HG03045 (cell line): Measurements from ENCODE around the gene MTRR.
"Not testable (repeated sequence)": the region's sequence is repeated elsewhere in the genome, so short reads cannot be mapped to it uniquely, and the experiment has no call there.

Source experiments
- ATAC-seq: cut with Tn5 transposase; IDR thresholded peaks from one replicate; pipeline ENCODE4 v1.9.1; 2021; ENCODE audit warnings: mild to moderate bottlenecking, moderate library complexity; ENCODE audit not compliant: unreplicated experiment

Gene MTRR

GRCh38 chr5:7894439-7894838 lies 25.5 kb downstream of the MTRR start:
- ATAC-seq: peak; percentile 11

GRCh38 chr5:7894860-7895259 lies 25.9 kb downstream of the MTRR start:
- ATAC-seq: peak; percentile 96

GRCh38 chr5:7897014-7897600 lies 28.2 kb downstream of the MTRR start:
- ATAC-seq: no peak

- ATAC-seq: no peak
These were observed 33.3 kb downstream of the MTRR start for GRCh38 chr5:7902201-7902600.

GRCh38 chr5:7902666-7903625 lies 34.0 kb downstream of the MTRR start:
- no peak for ATAC-seq

- no peak for ATAC-seq
These were observed 35.2 kb downstream of the MTRR start for GRCh38 chr5:7904170-7904569.

- ATAC-seq: no peak
These were observed 38.7 kb downstream of the MTRR start for GRCh38 chr5:7907612-7908011.

GRCh38 chr5:7908317-7908716 lies 39.4 kb downstream of the MTRR start:
- no peak for ATAC-seq

GRCh38 chr5:7910738-7911428 lies 41.9 kb downstream of the MTRR start:
- ATAC-seq: no peak

- not testable (repeated sequence) for ATAC-seq
These were observed 42.5 kb downstream of the MTRR start for GRCh38 chr5:7911429-7911771.

GRCh38 chr5:7916171-7916804 lies 47.3 kb downstream of the MTRR start:
- ATAC-seq: no peak

GRCh38 chr5:7917130-7918123 lies 48.5 kb downstream of the MTRR start:
- ATAC-seq: no peak

GRCh38 chr5:7925961-7926695 lies 57.2 kb downstream of the MTRR start:
- ATAC-seq: no peak

- ATAC-seq: no peak
These were observed 57.8 kb downstream of the MTRR start for GRCh38 chr5:7926720-7927119.

GRCh38 chr5:7927466-7928375 lies 58.8 kb downstream of the MTRR start:
- ATAC-seq: peak; percentile 77

- no peak for ATAC-seq
These were observed 61.1 kb downstream of the MTRR start for GRCh38 chr5:7930011-7930410.

GRCh38 chr5:7941692-7942091 lies 72.7 kb downstream of the MTRR start:
- no peak for ATAC-seq

- ATAC-seq: no peak
These were observed 78.4 kb downstream of the MTRR start for GRCh38 chr5:7947301-7947700.
